ENCODE data around the gene TBC1D22A. TPM values are rescaled to one million over a fixed set of nuclear protein-coding genes. Genes with fewer than 3 reads are reported as not detected.

The TBC1D22A gene
- total RNA-seq, 4 donors from 2014 or later = 31.2 to 111 (median 41.8) TPM

GRCh38 chr22:46721501-46722085 lies 40.9 kb upstream of the TBC1D22A start:
- H3K9me3 ChIP-seq = no peaks in the 10 kb centered on the region
- no peak overlapping the region for H3K27ac ChIP-seq
- peaks cover 0 to 30% (median 10%) of the 10 kb centered on the region in 4 donors for H3K36me3 ChIP-seq
- H3K4me1 ChIP-seq = peaks cover 0 to 8% (median 2%) of the 10 kb centered on the region in 4 donors
- no peak for DNase-seq
- H3K4me3 ChIP-seq = no peak overlapping the region
- intact Hi-C loops (cut with DNase I; ENCODE audit: low total_unique reads) (no loop called here), in situ Hi-C loops (cut with MboI; ENCODE audit: low pct_ligation_motif_present in 1 of 4, low pct_unique_long_range_greater_than_20kb in 1 of 4, low sequenced_read_pairs in 3 of 4) (loop anchor here in 1 of 4 donors (25.0 kb wide), 1 partner anchor 159 kb away; no protein-coding TSS in a partner anchor)
- 92% methylated on average over 16 of the region's 16 CpGs; no CpG with 5 or more reads in 1 of the 2 donors for WGBS, 2 donors (ENCODE audit: low coverage in 1 of 2)
- H3K27me3 ChIP-seq = no peaks in the 10 kb centered on the region
- TF ChIP-seq CTCF (IDR thresholded peaks at IDR 0.05) = no peak
- TF ChIP-seq POLR2A (IDR thresholded peaks at IDR 0.05) = no peak

- intact Hi-C loops (cut with DNase I; ENCODE audit: low total_unique reads) = no loop called here
- TF ChIP-seq POLR2AphosphoS5 (IDR thresholded peaks at IDR 0.05) (no peak), EP300 (IDR thresholded peaks at IDR 0.05; ENCODE audit: low read depth) (no peak), POLR2A (IDR thresholded peaks at IDR 0.05) (no peak), CTCF (IDR thresholded peaks at IDR 0.05) (no peak)
- in situ Hi-C loops (cut with MboI; ENCODE audit: low pct_ligation_motif_present in 1 of 4, low pct_unique_long_range_greater_than_20kb in 1 of 4, low sequenced_read_pairs in 3 of 4) = loop anchor here in 1 of 4 donors (25.0 kb wide), 1 partner anchor 162 kb away; no protein-coding TSS in a partner anchor
Measured at GRCh38 chr22:46723882-46724281, 38.6 kb upstream of the TBC1D22A start.

DNA sequence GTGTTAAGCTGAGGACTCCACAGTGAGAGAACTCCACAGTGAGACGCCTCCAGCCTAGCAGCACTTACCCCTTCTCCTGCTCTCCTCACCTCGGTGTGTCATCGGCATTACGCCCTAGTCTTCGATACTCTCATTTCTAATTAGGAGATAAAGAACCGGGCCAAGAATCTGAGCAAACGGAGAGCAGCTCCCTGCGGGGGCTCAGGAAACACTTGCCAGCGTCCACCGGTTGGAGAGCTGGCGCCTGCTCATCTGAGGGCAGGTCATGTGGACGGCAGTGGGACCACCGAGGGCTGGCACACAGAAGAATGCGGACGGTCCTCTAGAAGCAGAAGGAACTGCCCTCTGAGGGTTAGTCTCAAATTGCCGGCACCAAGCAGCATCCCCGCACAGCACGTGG lies 37.4 kb upstream of the TBC1D22A start:
- H3K4me1 ChIP-seq = peaks cover 0 to 39% (median 8%) of the 10 kb centered on the region in 4 donors
- peaks cover 0 to under 1% (median 0%) of the 10 kb centered on the region in 4 donors for H3K36me3 ChIP-seq
- 92% methylated on average over 18 of the region's 18 CpGs; no CpG with 5 or more reads in 1 of the 2 donors for WGBS, 2 donors (ENCODE audit: low coverage in 1 of 2)
- no peaks in the 10 kb centered on the region for H3K9me3 ChIP-seq
- in situ Hi-C loops (cut with MboI; ENCODE audit: low pct_ligation_motif_present in 1 of 4, low pct_unique_long_range_greater_than_20kb in 1 of 4, low sequenced_read_pairs in 3 of 4) (loop anchor here in 1 of 4 donors (25.0 kb wide), 1 partner anchor 163 kb away; no protein-coding TSS in a partner anchor), intact Hi-C loops (cut with DNase I; ENCODE audit: low total_unique reads) (no loop called here)
- no peaks in the 10 kb centered on the region for H3K27me3 ChIP-seq
- H3K4me3 ChIP-seq = no peak overlapping the region
- no peak for DNase-seq
- no peak for TF ChIP-seq POLR2A (IDR thresholded peaks at IDR 0.05)
- no peak for TF ChIP-seq POLR2AphosphoS5 (IDR thresholded peaks at IDR 0.05)
- no peak for TF ChIP-seq CTCF (IDR thresholded peaks at IDR 0.05)
- no peak for TF ChIP-seq EP300 (IDR thresholded peaks at IDR 0.05; ENCODE audit: low read depth)
- no peak overlapping the region for H3K27ac ChIP-seq

More at GRCh38 chr22:46723882-46724281, 38.6 kb upstream of the TBC1D22A start:
- 91 to 93% methylated on average over 4 to 9 of the region's 9 CpGs for WGBS, 2 donors (ENCODE audit: low coverage in 1 of 2)
- no peaks in the 10 kb centered on the region for H3K27me3 ChIP-seq
- no peaks in the 10 kb centered on the region for H3K9me3 ChIP-seq
- H3K36me3 ChIP-seq = peaks cover 0 to 12% (median 5%) of the 10 kb centered on the region in 4 donors
- no peak overlapping the region for H3K27ac ChIP-seq
- no peak for DNase-seq
- H3K4me1 ChIP-seq = peaks cover 0 to 30% (median 8%) of the 10 kb centered on the region in 4 donors
- H3K4me3 ChIP-seq = no peak overlapping the region

DNA sequence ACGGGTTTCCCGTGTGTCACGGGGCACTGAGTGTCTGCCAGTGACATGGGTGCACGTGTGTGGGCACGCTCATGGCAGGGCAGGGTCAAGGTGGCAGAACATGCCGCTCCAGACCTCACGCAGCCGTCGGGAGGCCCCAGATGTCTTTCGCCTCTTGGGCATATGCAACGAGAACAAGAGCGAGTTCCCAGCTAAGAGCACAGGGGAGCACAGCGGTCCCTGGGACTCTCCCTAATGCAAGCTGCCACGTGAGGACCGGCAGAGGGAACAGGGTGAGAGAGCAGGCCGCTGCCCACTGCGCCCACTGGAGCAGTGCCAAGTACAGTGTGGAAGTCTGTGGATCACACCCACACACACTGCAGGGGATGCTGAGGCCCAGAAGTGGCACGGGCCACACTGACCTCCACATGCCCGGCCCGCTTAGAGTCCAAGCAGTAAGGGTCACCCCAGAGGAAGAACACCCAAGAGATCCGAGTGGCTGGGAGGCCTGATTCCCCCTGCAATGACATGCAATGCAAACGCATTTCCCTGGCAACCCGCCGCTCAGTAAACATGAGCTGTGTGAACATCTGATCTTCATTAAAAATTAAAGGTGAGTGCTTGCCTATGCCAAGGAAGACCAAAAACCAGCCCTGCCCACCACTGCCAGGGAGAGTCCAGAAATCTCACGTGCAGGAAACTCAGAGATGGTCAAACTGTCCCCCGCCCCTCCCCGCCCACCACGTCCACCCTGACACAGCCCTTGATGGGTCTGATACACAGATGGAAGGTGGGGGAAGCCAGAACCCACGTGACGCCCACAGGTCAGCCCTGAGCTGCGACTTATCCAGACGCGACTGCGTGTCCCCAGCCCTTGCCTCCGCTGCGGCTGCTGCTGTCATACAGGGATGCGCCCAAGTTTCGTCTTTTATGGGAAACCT lies 36.1 kb upstream of the TBC1D22A start:
- Histone ChIP-seq H3K36me3 (no peaks in the 10 kb centered on the region), H3K4me1 (peaks cover 6 to 51% (median 17%) of the 10 kb centered on the region in 4 donors), H3K9me3 (no peaks in the 10 kb centered on the region), H3K27me3 (no peaks in the 10 kb centered on the region), H3K27ac (no peak overlapping the region), H3K4me3 (no peak overlapping the region)
- 75% methylated on average over 36 of the region's 38 CpGs; no CpG with 5 or more reads in 1 of the 2 donors for WGBS, 2 donors (ENCODE audit: low coverage in 1 of 2)
- TF ChIP-seq EP300 (IDR thresholded peaks at IDR 0.05; ENCODE audit: low read depth) (no peak), POLR2AphosphoS5 (IDR thresholded peaks at IDR 0.05) (no peak), POLR2A (IDR thresholded peaks at IDR 0.05) (no peak), CTCF (IDR thresholded peaks at IDR 0.05) (no peak)
- in situ Hi-C loops (cut with MboI; ENCODE audit: low pct_ligation_motif_present in 1 of 4, low pct_unique_long_range_greater_than_20kb in 1 of 4, low sequenced_read_pairs in 3 of 4) = loop anchor here in 1 of 4 donors (25.0 kb wide), 1 partner anchor 164 kb away; no protein-coding TSS in a partner anchor
- no peak for DNase-seq
- intact Hi-C loops (cut with DNase I; ENCODE audit: low total_unique reads) = no loop called here

All from transverse colon (tissue), 4 donors.